Endothelial cell of umbilical vein (primary cell): ENCODE results near the gene WDR13.

Source experiments
- EZH2 ChIP-seq: IDR thresholded peaks from 2 replicates; pipeline ENCODE4 v1.6.1; 2012; ENCODE audit warnings: borderline replicate concordance, low read depth, mild to moderate bottlenecking, moderate library complexity, low read length, inconsistent platforms; ENCODE audit not compliant: severe bottlenecking
- GATA2 ChIP-seq: IDR thresholded peaks from 2 replicates; pipeline ENCODE4 v1.7.0; 2011; ENCODE audit warnings: low read depth, mild to moderate bottlenecking, moderate library complexity, mixed read lengths, low read length; ENCODE audit not compliant: insufficient read length, insufficient read depth
- JUN ChIP-seq: IDR thresholded peaks from 2 replicates; pipeline ENCODE4 v1.6.1; 2011; ENCODE audit warnings: borderline replicate concordance, low read depth; ENCODE audit not compliant: insufficient read length, insufficient read depth
- MYC ChIP-seq: IDR thresholded peaks from one replicate; pipeline ENCODE4 v1.6.1; 2011; ENCODE audit warnings: mild to moderate bottlenecking, low read depth, low read length
- POLR2A ChIP-seq: IDR thresholded peaks from 2 replicates; pipeline ENCODE4 v1.6.1; 2012; ENCODE audit warnings: low read depth, mild to moderate bottlenecking, control low read depth, low read length
- POLR2AphosphoS5 ChIP-seq: IDR thresholded peaks from 2 replicates; pipeline ENCODE4 v1.6.1; 2012; ENCODE audit warnings: low read depth, mild to moderate bottlenecking, control low read depth, low read length, moderate library complexity; ENCODE audit not compliant: insufficient read depth
- TF ChIP-seq, protein P1 (sequence below), 2 donors: IDR thresholded peaks; 1 replicate in 1 of 2; 2 replicates in 1 of 2; pipeline ENCODE4 v1.5.1; 2011; ENCODE audit warnings: low read length in 2 of 2, mild to moderate bottlenecking in 2 of 2, moderate library complexity in 2 of 2, control low read depth in 1 of 2, inconsistent platforms in 1 of 2, low read depth in 1 of 2; ENCODE audit not compliant: insufficient read depth in 1 of 2; ENCODE audit errors: extremely low read depth in 1 of 2

GRCh38 chrX:48578661-48579128 is 18.6 kb upstream of the WDR13 start:
- TF ChIP-seq, protein P1, sequence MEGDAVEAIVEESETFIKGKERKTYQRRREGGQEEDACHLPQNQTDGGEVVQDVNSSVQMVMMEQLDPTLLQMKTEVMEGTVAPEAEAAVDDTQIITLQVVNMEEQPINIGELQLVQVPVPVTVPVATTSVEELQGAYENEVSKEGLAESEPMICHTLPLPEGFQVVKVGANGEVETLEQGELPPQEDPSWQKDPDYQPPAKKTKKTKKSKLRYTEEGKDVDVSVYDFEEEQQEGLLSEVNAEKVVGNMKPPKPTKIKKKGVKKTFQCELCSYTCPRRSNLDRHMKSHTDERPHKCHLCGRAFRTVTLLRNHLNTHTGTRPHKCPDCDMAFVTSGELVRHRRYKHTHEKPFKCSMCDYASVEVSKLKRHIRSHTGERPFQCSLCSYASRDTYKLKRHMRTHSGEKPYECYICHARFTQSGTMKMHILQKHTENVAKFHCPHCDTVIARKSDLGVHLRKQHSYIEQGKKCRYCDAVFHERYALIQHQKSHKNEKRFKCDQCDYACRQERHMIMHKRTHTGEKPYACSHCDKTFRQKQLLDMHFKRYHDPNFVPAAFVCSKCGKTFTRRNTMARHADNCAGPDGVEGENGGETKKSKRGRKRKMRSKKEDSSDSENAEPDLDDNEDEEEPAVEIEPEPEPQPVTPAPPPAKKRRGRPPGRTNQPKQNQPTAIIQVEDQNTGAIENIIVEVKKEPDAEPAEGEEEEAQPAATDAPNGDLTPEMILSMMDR (IDR thresholded peaks at IDR 0.05; ENCODE audit: extremely low read depth in 1 of 2, insufficient read depth in 1 of 2, low read depth in 1 of 2, low read length in 2 of 2): no peak
- TF ChIP-seq POLR2AphosphoS5 (no peak), JUN (no peak), GATA2 (no peak), POLR2A (no peak), MYC (no peak), EZH2 (no peak)
